Adipocyte (in vitro differentiated cells): ENCODE data around the gene MEI4.

ENCODE experiments used
- DNase-seq: peaks from one replicate; pipeline ENCODE4 v3.0.0-alpha.2; 2015; ENCODE audit warnings: low read depth
- H3K27me3 ChIP-seq: replicated peaks from 2 replicates; pipeline ENCODE4 v1.7.0; 2013; ENCODE audit warnings: mild to moderate bottlenecking, low read length, moderate library complexity; ENCODE audit not compliant: control insufficient read depth, insufficient read depth
- H3K36me3 ChIP-seq: 2 replicates; pipeline ENCODE4 v1.7.0; 2013; ENCODE audit warnings: low read length, mild to moderate bottlenecking, moderate library complexity; ENCODE audit not compliant: control insufficient read depth, insufficient read depth, severe bottlenecking
- H3K4me1 ChIP-seq: 2 replicates; pipeline ENCODE4 v1.7.0; 2013; ENCODE audit warnings: mild to moderate bottlenecking, low read length, moderate library complexity; ENCODE audit not compliant: control insufficient read depth, insufficient read depth
- H3K4me3 ChIP-seq: 2 replicates; pipeline ENCODE4 v1.7.0; 2013; ENCODE audit warnings: mild to moderate bottlenecking, low read length, moderate library complexity
- H3K9ac ChIP-seq: 2 replicates; pipeline ENCODE4 v1.7.0; 2013; ENCODE audit warnings: mild to moderate bottlenecking, low read length, moderate library complexity
- H3K9me3 ChIP-seq: 2 replicates; pipeline ENCODE4 v1.7.0; 2013; ENCODE audit warnings: mild to moderate bottlenecking, low read length, moderate library complexity; ENCODE audit not compliant: control insufficient read depth

Gene MEI4

DNA sequence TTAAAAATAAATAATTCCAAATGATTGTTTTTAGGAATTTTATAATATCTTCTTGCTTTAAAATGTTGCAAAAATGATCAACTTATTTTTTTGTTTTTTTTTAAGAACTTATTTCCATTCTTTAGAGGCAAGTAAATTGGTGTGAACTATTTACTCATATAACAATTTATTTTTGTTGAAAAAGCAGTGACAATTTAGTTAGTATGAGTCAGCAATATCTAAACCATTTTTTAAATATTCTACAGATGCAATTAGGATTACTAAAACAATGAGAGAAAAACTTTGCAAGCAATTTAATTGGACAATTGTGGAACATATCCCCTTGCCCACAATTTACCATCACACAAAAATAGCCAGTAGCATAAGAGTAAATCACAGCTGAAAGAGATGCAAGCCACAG is 319.5 kb downstream of the MEI4 start:
- no peak overlapping the region for H3K9ac ChIP-seq
- H3K27me3 ChIP-seq, result no peaks in the 10 kb centered on the region
- peaks cover 9% of the 10 kb centered on the region for H3K9me3 ChIP-seq
- no peaks in the 10 kb centered on the region for H3K36me3 ChIP-seq
- H3K4me1 ChIP-seq, result no peaks in the 10 kb centered on the region
- no peak overlapping the region for H3K4me3 ChIP-seq
- no peak for DNase-seq
